ENCODE data around the gene AKAP10.

AKAP10 gene

DNA sequence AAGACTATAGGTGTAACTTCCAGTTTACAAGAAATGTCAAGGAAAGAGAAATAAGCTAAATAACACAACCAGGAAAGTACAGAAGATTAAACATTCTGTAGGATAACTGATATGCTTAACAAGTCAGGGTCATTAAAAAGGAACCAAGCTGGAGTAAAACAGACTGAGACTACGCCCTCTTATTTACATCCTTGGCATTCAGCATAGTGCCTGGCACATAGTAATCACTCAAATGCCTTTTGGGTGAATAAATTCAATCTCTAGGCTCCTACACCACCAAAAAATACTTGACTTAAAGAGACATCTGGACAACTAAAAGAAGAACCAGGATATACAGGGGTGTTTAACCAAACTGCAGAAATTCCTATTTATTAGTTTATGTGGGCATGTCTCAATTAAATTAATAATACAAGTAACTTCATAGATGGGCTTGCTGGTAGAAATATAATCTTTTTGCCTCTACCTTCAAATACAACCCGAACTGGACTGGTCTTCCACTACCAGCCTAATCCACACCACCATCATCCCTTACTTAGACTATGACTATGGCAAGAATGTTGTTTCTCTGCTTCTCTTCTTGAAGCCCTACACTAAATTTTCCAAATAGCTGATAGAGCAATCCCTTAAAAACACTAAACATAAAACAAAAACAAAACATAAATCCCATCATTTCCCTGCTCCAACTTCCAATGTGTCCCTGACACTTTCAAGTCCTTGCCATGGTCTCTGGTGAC, 62.2 kb downstream of the AKAP10 start:
- Histone ChIP-seq H3K9me3 (ENCODE audit: insufficient read depth, low read length) (no peaks in the 10 kb centered on the region), H3K27me3 (ENCODE audit: insufficient read depth, insufficient read length) (no peaks in the 10 kb centered on the region), H3K9ac (ENCODE audit: insufficient read length, low read depth) (no peak overlapping the region), H3K4me1 (ENCODE audit: insufficient read depth, insufficient read length) (no peaks in the 10 kb centered on the region), H3K4me3 (ENCODE audit: insufficient read length, low read depth) (no peak overlapping the region), H3K36me3 (ENCODE audit: insufficient read depth, insufficient read length, low read length) (peaks cover 50% of the 10 kb centered on the region)
- TF ChIP-seq YY1 (IDR thresholded peaks at IDR 0.05; ENCODE audit: insufficient read depth, insufficient read length), result no peak
- no peak for TF ChIP-seq ZNF274 (IDR thresholded peaks at IDR 0.05; ENCODE audit: low read depth, low read length)
- TF ChIP-seq SUZ12 (IDR thresholded peaks at IDR 0.05; ENCODE audit: extremely low read depth, insufficient read depth, insufficient read length), result no peak
- DNase-seq (ENCODE audit: low read depth, low spot score), result no peak

DNA sequence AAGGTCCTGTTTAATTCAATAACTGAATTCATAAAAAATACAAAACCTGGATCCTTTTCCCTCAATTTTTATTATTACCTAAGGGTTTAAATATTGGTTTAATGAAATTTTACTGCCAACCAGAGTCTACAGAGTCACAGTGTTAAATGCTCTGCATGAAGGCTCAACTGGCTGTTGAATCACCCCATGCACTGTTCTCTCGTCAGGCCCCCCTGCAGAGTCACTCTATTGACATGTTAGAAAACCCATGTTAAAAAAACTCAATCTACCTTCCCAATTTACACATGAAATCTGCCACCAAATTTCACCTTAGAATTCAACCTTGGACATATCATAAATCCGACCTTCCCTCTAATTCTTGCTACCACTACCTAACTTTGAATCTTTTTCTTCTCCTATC, 66.6 kb downstream of the AKAP10 start:
- TF ChIP-seq YY1 (IDR thresholded peaks at IDR 0.05; ENCODE audit: insufficient read depth, insufficient read length) (no peak), SUZ12 (IDR thresholded peaks at IDR 0.05; ENCODE audit: extremely low read depth, insufficient read depth, insufficient read length) (no peak), ZNF274 (IDR thresholded peaks at IDR 0.05; ENCODE audit: low read depth, low read length) (no peak)
- no peak for DNase-seq (ENCODE audit: low read depth, low spot score)
- Histone ChIP-seq H3K9me3 (ENCODE audit: insufficient read depth, low read length) (no peaks in the 10 kb centered on the region), H3K9ac (ENCODE audit: insufficient read length, low read depth) (no peak overlapping the region), H3K27me3 (ENCODE audit: insufficient read depth, insufficient read length) (no peaks in the 10 kb centered on the region), H3K36me3 (ENCODE audit: insufficient read depth, insufficient read length, low read length) (peaks cover 57% of the 10 kb centered on the region), H3K4me1 (ENCODE audit: insufficient read depth, insufficient read length) (no peaks in the 10 kb centered on the region), H3K4me3 (ENCODE audit: insufficient read length, low read depth) (no peak overlapping the region)

DNA sequence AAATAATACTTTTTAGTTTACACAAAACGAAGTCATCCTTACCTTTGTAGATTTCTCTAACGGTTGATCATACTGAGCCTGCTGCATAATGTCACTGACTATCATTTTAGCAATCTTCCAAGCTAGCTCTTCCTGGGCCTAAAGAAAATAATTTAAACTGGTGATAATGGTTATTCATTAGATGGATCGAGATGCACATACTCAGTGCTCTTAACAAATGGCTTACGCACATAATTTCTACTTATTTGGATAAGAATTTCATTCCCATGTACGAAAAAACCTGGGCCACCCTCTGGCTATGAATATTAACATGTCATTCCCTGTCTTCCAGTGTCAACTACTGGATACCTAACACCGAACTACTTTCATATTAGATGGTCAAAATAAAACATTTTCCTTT, 68.5 kb downstream of the AKAP10 start:
- DNase-seq (ENCODE audit: low read depth, low spot score), result no peak
- Histone ChIP-seq H3K36me3 (ENCODE audit: insufficient read depth, insufficient read length, low read length) (peaks cover 58% of the 10 kb centered on the region), H3K9me3 (ENCODE audit: insufficient read depth, low read length) (no peaks in the 10 kb centered on the region), H3K4me3 (ENCODE audit: insufficient read length, low read depth) (no peak overlapping the region), H3K4me1 (ENCODE audit: insufficient read depth, insufficient read length) (no peaks in the 10 kb centered on the region), H3K9ac (ENCODE audit: insufficient read length, low read depth) (no peak overlapping the region), H3K27me3 (ENCODE audit: insufficient read depth, insufficient read length) (no peaks in the 10 kb centered on the region)
- no peak for TF ChIP-seq ZNF274 (IDR thresholded peaks at IDR 0.05; ENCODE audit: low read depth, low read length)

DNA sequence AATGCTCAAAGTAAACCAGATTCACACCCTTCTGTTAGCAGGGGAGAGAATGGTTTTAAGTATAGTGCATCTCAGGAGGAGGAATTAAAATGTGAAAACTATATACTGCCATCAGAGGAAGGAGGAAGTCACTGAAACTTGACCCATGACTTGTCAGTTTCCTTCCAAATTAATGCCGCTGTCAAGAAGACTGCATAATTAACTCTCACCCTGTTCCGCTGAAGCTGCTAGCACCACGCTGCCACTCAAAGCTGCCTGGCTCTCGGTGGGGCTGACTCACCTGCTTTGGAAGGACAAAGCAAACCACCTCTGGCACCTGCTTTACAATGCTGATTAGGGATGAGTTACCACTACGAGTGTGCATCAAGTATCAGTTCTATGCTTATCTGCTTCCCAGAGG, 72.1 kb downstream of the AKAP10 start:
- peaks cover 66% of the 10 kb centered on the region for H3K36me3 ChIP-seq (ENCODE audit: insufficient read depth, insufficient read length, low read length)
- no peak for DNase-seq (ENCODE audit: low read depth, low spot score)

DNA sequence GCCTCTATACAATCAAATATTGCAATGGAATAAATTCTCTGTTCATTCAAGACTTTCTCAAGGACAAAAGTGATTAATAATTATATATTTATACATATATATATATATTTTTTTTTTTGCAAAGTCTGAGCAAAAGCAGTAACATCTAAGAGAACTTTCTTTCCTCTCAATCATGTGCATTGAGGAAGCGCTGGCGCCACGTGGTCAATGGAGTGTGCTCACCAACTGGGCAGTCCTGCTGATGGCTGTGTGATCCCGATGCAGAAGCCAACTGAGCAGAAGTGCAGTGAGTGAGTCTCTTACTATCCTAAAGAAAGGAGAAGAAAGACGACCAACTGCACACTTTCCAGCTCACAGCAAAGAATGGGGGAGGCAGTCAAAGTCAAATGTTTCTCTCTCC, 72.7 kb downstream of the AKAP10 start:
- no peaks in the 10 kb centered on the region for H3K9me3 ChIP-seq (ENCODE audit: insufficient read depth, low read length)
- no peak for TF ChIP-seq SUZ12 (IDR thresholded peaks at IDR 0.05; ENCODE audit: extremely low read depth, insufficient read depth, insufficient read length)
- no peak for TF ChIP-seq YY1 (IDR thresholded peaks at IDR 0.05; ENCODE audit: insufficient read depth, insufficient read length)
- TF ChIP-seq ZNF274 (IDR thresholded peaks at IDR 0.05; ENCODE audit: low read depth, low read length), result no peak
- no peak for DNase-seq (ENCODE audit: low read depth, low spot score)
- H3K9ac ChIP-seq (ENCODE audit: insufficient read length, low read depth), result no peak overlapping the region
- peaks cover 63% of the 10 kb centered on the region for H3K36me3 ChIP-seq (ENCODE audit: insufficient read depth, insufficient read length, low read length)
- no peak overlapping the region for H3K4me3 ChIP-seq (ENCODE audit: insufficient read length, low read depth)
- no peaks in the 10 kb centered on the region for H3K4me1 ChIP-seq (ENCODE audit: insufficient read depth, insufficient read length)
- no peaks in the 10 kb centered on the region for H3K27me3 ChIP-seq (ENCODE audit: insufficient read depth, insufficient read length)

More for the DNA sequence above, 72.1 kb downstream of the AKAP10 start:
- no peaks in the 10 kb centered on the region for H3K9me3 ChIP-seq (ENCODE audit: insufficient read depth, low read length)
- TF ChIP-seq ZNF274 (IDR thresholded peaks at IDR 0.05; ENCODE audit: low read depth, low read length) (no peak), YY1 (IDR thresholded peaks at IDR 0.05; ENCODE audit: insufficient read depth, insufficient read length) (no peak), SUZ12 (IDR thresholded peaks at IDR 0.05; ENCODE audit: extremely low read depth, insufficient read depth, insufficient read length) (no peak)
- H3K4me3 ChIP-seq (ENCODE audit: insufficient read length, low read depth), result no peak overlapping the region
- H3K4me1 ChIP-seq (ENCODE audit: insufficient read depth, insufficient read length), result no peaks in the 10 kb centered on the region
- no peak overlapping the region for H3K9ac ChIP-seq (ENCODE audit: insufficient read length, low read depth)
- H3K27me3 ChIP-seq (ENCODE audit: insufficient read depth, insufficient read length), result no peaks in the 10 kb centered on the region

DNA sequence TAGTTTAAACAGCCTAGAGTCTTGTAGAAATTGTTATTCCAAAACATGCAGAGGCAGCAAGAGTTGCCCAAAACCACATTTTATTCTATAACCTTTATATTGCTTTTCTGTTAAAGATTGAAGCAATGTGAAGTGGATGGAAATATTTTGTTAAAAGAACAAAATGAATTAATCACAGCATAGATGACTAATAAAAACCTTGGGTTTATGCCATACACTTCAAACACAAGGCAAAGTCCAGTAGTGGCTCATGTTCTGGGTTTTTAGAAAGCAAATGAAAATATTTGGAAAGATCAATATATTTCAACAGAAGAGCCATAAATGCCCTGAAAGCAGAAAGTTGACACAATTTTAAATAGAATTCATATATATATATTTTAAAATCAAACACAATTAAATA, 73.2 kb downstream of the AKAP10 start:
- Histone ChIP-seq H3K4me1 (ENCODE audit: insufficient read depth, insufficient read length) (no peaks in the 10 kb centered on the region), H3K36me3 (ENCODE audit: insufficient read depth, insufficient read length, low read length) (peaks cover 58% of the 10 kb centered on the region), H3K9me3 (ENCODE audit: insufficient read depth, low read length) (no peaks in the 10 kb centered on the region), H3K4me3 (ENCODE audit: insufficient read length, low read depth) (no peak overlapping the region), H3K27me3 (ENCODE audit: insufficient read depth, insufficient read length) (no peaks in the 10 kb centered on the region), H3K9ac (ENCODE audit: insufficient read length, low read depth) (no peak overlapping the region)
- TF ChIP-seq YY1 (IDR thresholded peaks at IDR 0.05; ENCODE audit: insufficient read depth, insufficient read length) (no peak), ZNF274 (IDR thresholded peaks at IDR 0.05; ENCODE audit: low read depth, low read length) (no peak), SUZ12 (IDR thresholded peaks at IDR 0.05; ENCODE audit: extremely low read depth, insufficient read depth, insufficient read length) (no peak)
- DNase-seq (ENCODE audit: low read depth, low spot score), result no peak

DNA sequence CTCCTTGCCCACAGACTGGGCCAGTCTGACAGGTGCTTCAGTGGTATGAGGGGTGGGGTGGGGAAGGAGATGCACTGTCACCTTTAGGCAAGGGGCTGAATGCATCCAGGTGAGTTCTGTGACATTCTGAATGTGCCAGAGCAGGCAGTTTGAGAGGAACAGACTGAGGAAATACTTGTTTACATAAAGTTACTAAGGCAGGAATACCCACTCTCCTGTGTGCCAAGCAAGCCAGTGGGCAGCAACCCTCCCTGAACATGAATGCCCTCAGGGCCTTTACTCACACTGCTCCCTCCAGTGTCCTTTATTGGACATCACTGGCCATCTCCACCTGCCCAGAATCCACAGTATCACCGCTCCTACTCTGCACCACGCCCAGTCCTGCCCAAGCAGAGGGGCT, 76.8 kb downstream of the AKAP10 start:
- Histone ChIP-seq H3K4me1 (ENCODE audit: insufficient read depth, insufficient read length) (no peaks in the 10 kb centered on the region), H3K4me3 (ENCODE audit: insufficient read length, low read depth) (no peak overlapping the region), H3K36me3 (ENCODE audit: insufficient read depth, insufficient read length, low read length) (peaks cover 34% of the 10 kb centered on the region), H3K27me3 (ENCODE audit: insufficient read depth, insufficient read length) (no peaks in the 10 kb centered on the region), H3K9me3 (ENCODE audit: insufficient read depth, low read length) (no peaks in the 10 kb centered on the region), H3K9ac (ENCODE audit: insufficient read length, low read depth) (no peak overlapping the region)
- no peak for DNase-seq (ENCODE audit: low read depth, low spot score)
- TF ChIP-seq ZNF274 (IDR thresholded peaks at IDR 0.05; ENCODE audit: low read depth, low read length) (no peak), SUZ12 (IDR thresholded peaks at IDR 0.05; ENCODE audit: extremely low read depth, insufficient read depth, insufficient read length) (no peak), YY1 (IDR thresholded peaks at IDR 0.05; ENCODE audit: insufficient read depth, insufficient read length) (no peak)
